ENCODE data around the gene MYO7B.

The MYO7B gene

GRCh38 chr2:127648321-127648720 is 112.8 kb downstream of the MYO7B start:
- no peak for DNase-seq (ENCODE audit: low read depth in 2 of 2)

- DNase-seq (ENCODE audit: low read depth in 2 of 2) = no peak
Observed at GRCh38 chr2:127649100-127649611, 113.7 kb downstream of the MYO7B start.

DNA sequence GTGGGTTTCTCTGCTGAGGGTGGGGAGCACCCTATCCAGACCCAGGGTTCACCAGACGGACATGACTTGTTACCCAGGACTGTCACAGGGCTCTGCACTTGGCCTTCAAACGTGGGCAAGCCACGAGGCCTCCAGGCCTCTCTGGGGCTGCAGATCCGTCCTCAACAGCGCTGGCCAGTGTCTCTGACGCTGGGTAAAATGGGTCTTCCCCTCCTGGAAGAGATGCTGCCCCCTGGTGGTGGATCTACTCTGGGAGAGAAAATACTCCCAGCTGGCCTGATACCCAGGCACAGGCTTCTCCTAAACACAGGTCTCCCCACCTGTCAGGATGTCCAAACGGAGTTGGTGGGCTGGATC is 114.2 kb downstream of the MYO7B start:
- DNase-seq (ENCODE audit: low read depth in 2 of 2) = peak; percentile 86 to 91

DNA sequence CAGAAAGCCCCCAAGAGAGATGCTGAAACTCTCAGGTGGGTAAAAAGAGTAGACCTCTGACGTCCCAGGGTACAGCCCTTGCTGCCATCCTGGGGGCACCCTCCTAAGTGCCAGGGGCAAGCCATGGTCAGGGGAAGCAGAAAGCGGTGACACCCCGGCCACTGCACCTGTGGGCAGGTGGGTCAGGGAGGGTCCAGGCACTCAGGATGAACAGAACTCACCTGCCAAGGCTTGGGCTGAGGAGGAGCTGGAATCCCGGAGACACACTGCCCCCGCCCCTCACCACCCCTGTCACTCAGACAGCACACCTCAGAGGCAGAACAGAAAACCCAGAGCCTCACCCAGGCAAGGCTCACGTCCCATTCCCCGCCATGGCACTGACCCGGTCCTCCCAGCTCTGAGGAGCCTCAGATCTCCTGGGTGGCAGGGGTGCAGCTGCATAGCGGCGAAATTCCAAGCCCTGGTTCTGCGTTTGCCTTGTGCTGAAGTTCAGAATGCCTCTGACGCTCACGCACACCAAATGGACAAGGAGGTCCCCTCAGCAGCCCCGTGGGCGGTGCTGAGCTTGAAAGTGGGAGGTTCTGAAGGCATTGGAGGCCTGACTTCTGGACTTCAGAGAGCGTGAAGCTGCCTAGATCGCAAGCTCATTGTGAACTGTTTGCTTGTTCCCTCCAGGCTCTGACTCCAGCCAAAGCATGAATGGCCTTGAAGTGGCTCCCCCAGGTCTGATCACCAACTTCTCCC is 114.7 kb downstream of the MYO7B start:
- DNase-seq (ENCODE audit: low read depth in 2 of 2) = no peak

DNA sequence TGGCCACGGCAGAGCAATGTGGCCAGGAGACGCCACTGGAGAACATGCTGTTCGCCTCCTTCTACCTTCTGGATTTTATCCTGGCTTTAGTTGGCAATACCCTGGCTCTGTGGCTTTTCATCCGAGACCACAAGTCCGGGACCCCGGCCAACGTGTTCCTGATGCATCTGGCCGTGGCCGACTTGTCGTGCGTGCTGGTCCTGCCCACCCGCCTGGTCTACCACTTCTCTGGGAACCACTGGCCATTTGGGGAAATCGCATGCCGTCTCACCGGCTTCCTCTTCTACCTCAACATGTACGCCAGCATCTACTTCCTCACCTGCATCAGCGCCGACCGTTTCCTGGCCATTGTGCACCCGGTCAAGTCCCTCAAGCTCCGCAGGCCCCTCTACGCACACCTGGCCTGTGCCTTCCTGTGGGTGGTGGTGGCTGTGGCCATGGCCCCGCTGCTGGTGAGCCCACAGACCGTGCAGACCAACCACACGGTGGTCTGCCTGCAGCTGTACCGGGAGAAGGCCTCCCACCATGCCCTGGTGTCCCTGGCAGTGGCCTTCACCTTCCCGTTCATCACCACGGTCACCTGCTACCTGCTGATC is 115.4 kb downstream of the MYO7B start:
- no peak for DNase-seq (ENCODE audit: low read depth in 2 of 2)

DNA sequence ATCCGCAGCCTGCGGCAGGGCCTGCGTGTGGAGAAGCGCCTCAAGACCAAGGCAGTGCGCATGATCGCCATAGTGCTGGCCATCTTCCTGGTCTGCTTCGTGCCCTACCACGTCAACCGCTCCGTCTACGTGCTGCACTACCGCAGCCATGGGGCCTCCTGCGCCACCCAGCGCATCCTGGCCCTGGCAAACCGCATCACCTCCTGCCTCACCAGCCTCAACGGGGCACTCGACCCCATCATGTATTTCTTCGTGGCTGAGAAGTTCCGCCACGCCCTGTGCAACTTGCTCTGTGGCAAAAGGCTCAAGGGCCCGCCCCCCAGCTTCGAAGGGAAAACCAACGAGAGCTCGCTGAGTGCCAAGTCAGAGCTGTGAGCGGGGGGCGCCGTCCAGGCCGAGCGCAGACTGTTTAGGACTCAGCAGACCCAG is 115.9 kb downstream of the MYO7B start:
- no peak for DNase-seq (ENCODE audit: low read depth in 2 of 2)

DNA sequence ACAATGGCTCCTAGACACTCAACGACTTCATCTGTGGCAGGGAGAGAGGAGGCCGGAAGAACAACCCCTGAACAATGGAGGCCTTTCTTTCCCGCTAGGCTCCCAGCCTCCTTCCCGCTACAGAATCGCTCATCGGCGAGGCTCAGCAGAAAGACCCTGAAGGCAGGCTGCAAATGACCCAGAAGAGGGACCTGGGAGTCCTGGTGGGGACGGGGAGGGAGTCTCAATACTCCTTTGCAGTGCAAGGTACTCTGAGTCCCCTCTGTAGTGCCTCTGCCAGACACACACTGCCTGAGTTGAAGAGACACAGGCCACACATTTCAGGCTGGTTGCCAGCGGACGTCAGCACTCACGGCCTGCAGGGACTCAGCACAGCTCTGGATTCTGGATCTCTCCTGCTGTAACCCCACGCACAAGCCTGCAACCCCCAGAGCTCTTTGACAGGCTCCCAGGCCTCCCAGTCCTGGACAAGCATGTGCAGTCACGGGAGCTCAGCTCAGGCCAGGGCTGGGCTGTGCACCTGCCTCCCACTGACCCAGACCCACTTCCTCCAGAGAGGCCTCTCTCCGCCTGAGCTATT is 116.6 kb downstream of the MYO7B start:
- DNase-seq (ENCODE audit: low read depth in 2 of 2) = no peak

DNA sequence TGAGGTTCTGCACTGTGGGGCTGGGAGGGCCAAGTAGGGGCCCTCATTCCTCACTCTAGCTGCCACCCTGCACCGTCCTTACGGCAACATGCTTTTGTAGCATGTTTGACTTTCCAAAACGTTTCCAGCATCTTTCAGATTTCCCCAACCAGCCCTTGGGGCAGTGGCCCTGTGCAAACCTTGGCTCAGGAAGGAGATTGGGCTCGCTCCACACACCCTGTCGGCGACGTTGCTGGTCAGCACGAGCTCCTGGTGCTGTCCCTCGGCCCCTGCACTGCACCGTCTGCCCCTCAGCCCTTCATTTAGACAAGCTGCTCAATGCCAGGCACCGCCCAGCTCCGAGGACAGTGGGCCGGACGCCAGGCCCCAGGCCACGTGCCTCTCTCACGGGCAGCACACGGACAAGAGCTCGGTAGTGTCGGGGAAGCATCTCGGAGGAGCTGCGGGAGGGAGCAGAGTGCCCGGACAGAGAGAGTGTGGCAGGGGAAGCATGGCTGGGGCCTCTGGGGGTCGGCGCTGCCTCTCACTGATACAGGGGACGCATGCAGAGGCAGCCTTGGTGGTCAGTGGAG is 117.4 kb downstream of the MYO7B start:
- no peak for DNase-seq (ENCODE audit: low read depth in 2 of 2)

DNA sequence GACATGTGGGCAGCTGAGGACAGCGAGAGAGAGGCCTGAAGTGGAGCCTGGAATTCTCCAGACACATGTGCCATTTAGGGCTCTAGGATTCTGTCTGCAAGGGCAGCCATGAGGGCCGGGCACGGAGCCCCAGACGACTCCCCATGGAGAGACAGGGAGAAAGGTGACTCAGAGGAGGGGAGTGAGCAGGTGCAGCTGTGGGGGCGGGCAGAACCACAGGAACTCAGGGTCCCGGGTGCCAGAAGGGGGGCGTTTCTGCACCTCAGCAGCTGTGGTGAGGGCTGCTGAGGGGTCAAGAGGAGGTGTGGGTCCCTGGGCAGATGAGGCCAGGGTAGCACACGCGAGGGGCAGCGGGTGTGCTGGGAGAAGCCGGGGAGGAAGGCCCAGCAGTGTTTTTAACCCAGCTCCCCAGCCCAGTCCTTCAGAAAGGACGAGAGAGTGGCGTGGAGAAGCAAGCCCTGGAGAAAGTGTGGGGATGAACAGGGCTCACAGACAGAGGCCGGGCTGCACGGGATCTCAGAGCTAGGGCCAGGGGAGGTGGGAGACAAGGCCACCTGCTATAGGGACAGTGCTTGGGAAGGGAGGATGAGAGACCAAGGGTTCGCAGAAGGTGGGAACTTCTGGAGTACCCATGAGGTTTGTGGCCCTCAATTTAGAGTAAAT is 118.1 kb downstream of the MYO7B start:
- no peak for DNase-seq (ENCODE audit: low read depth in 2 of 2)

GRCh38 chr2:127654084-127654837 is 118.8 kb downstream of the MYO7B start:
- no peak for DNase-seq (ENCODE audit: low read depth in 2 of 2)

GRCh38 chr2:127654838-127655175 is 119.3 kb downstream of the MYO7B start:
- no peak for DNase-seq (ENCODE audit: low read depth in 2 of 2)

- no peak for DNase-seq (ENCODE audit: low read depth in 2 of 2)
Observed at GRCh38 chr2:127655209-127656073, 120.0 kb downstream of the MYO7B start.

DNA sequence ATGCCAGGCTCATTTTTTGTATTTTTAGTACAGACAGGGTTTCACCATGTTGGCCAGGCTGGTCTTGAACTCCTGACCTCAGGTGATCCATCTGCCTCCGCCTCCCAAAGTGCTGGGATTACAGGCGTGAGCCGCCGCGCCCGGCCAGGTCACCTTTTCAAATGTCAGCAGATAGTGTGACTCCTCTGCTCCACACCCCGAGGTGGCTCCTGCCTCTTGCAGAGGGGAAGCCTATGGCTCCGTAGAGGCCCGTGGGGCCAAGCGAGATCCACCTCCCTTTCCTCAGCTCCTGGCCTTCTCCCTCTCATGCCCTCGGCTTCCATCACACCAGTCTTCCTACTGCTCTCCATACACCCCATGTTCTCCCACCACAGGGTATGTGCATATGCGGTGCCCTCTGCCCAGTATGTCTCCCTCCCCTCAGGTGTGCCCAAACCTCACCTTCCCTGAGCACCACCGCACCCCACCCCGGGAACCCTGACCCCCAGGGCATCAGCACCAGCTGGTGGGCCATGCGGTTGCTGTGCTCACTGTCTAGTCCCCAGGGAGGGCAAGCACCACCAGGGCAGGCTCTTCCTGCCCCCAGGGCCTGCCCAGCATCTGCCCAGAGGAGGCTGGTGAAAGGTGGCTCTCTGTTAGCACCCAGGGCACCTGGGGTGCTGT is 121.2 kb downstream of the MYO7B start:
- DNase-seq (ENCODE audit: low read depth in 2 of 2) = no peak

DNA sequence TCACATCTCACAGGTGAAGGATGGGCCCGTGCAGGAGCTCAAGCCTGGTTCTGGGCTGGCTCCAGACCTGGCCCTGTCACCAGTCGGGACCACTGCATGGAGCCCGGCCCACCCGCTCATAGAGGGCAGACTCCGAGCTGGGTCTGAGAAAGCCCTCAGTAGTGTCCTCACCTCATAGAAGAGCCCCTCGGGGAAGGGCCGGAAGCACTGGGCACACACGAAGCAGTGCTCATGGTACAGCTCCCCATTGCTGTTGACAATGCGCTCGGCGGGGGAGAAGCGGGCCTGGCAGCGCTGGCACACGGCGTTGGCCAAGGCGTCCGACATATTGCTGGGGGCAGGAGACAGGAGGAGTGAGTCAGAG is 121.7 kb downstream of the MYO7B start:
- DNase-seq (ENCODE audit: low read depth in 2 of 2) = no peak

- no peak for DNase-seq (ENCODE audit: low read depth in 2 of 2)
Observed at GRCh38 chr2:127658146-127658545, 122.7 kb downstream of the MYO7B start.

DNA sequence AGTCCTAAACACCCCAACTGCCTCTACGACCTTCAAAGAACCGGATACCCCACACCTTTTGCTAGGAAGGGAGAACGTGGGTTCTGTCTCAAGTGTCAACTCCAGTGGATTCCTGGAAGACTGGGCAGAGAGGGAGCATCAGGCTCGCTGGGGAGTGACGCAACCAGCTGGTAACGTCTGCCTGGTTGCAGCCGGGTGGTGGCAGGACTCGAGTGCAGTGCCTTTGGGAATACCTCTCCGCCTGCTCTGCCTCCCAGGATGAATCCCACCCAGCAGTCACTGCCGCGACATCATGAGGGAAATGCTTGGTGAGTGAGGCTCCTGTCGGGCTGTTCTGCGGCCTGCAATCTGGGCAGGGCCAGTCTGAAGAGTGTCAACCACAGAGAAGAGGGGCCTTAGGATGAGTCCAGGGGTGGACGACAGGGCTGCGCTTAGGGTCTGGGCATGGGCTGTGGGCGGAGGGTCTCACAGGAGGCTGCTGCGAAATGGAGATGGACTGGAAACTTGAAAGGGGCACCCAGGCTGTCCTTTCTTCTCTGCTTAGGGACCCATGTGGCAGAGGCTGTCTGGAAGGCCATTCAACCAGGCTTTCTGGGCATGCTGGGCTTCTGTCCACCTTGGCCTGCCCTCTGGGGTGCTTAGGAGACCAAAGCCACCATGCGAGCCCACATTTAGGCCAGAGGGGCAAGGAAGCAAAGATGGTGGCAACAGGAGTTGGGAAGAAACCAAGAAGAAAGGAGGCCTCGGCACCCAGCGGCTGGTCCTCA is 123.3 kb downstream of the MYO7B start:
- no peak for DNase-seq (ENCODE audit: low read depth in 2 of 2)

GRCh38 chr2:127659408-127660290 is 124.2 kb downstream of the MYO7B start:
- no peak for DNase-seq (ENCODE audit: low read depth in 2 of 2)

GRCh38 chr2:127660291-127660578 is 124.8 kb downstream of the MYO7B start:
- no peak for DNase-seq (ENCODE audit: low read depth in 2 of 2)

All from stimulated activated CD4-positive, alpha-beta T cell treated with anti-CD3 and anti-CD28 coated beads, Interleukin-4, amount 100 ng/mL, for 48 hours (primary cell).